ENCODE data around the gene PLAA.

- TF ChIP-seq CTCF (IDR thresholded peaks at IDR 0.05) (peak; percentile 58 to 70 (median 60)), POLR2A (IDR thresholded peaks at IDR 0.05) (no peak)
Observed at GRCh38 chr9:26975728-26976707, 29.0 kb upstream of the PLAA start.

All from transverse colon (tissue), 3 donors.